SH-SY5Y (cell line): ENCODE data around the gene FAM170A.

Source experiments
- GATA2 ChIP-seq: IDR thresholded peaks from 2 replicates; pipeline ENCODE4 v1.6.1; 2011; ENCODE audit warnings: mild to moderate bottlenecking, low read depth, low read length
- GATA3 ChIP-seq: IDR thresholded peaks from 2 replicates; pipeline ENCODE4 v1.6.1; 2011; ENCODE audit warnings: low read depth, mild to moderate bottlenecking, low read length, moderate library complexity

DNA sequence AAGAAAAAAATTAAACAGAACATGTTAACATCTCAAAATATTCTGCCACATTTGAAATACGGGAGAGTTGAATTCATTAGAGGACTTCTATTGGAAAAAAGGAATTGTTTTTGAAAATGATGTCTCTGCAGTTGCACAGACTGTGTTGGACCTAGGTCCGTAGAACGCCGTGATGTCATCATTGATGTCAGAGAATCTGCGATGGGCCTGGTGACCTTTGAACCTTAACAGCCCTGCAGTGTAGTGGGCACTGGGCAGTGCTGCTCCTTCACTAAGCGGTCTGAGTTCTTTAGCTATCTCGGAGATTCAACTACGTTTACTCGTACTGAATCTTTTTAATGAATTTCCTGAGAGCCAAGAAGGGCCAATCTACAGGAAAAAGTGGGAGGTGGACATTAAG, at the start of gene FAM170A:
- TF ChIP-seq GATA2 (no peak), GATA3 (no peak)
